ENCODE measurements around the gene KRTDAP. TPM values are rescaled to one million over a fixed set of nuclear protein-coding genes. Genes with fewer than 3 reads are reported as not detected.

The KRTDAP gene
- total and polyA plus RNA-seq, 2 donors (not counting 3 experiments of a cell fraction or from before 2014, with no cell fraction given), result not detected

DNA sequence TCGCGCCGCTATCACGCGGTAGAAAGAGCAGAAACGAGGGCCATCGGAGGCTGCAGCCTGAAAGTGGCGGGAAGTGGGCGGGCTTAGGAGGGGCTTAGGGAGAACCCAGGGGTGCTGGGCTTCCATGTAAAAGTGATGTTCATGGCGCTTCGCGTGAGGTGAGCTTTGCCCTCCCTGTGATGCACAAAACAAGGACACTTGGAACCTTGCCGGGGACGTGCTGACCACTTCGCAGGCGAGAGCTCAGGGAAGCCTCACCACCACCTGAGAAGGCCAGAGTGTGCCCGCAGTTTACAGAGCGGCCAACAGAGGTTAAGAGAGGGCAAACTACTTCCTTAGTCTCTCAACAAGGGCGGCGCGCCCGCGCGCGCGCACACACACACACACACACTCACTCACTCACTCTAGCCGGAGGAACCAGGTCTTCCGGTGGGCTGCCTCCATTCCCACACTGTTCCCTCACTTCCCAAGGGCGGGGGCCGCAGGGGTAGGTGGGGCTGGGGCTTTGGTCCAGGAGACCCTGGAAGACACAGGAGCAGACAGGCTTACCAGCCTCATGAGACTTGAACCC, 43.6 kb upstream of the KRTDAP start:
- peaks cover 11 to 12% of the 10 kb centered on the region in 2 experiments for H3K27me3 ChIP-seq (ENCODE audit: control insufficient read depth in 2 of 2, insufficient read depth in 2 of 2, low read length in 2 of 2)
- DNase-seq (ENCODE audit: low read depth, low spot score), result no peak
- H3K9ac ChIP-seq (replicated peaks; ENCODE audit: extremely low read depth, insufficient read depth, low read length), result no peak overlapping the region
- no peaks in the 10 kb centered on the region for H3K4me1 ChIP-seq (ENCODE audit: control insufficient read depth, extremely low read depth, insufficient read depth, low read length)
- no peaks in the 10 kb centered on the region for H3K9me3 ChIP-seq (replicated peaks; ENCODE audit: control insufficient read depth, insufficient read depth, low read length)
- no peak overlapping the region for H3K4me2 ChIP-seq (ENCODE audit: insufficient read depth, low read length)
- no peak for FAIRE-seq
- H3K36me3 ChIP-seq (ENCODE audit: control insufficient read depth in 2 of 2, extremely low read depth in 1 of 2, insufficient read depth in 2 of 2, low read length in 2 of 2), result no peaks in the 10 kb centered on the region
- ChIA-PET CTCF (no interaction called here), POLR2A (no interaction called here)
- dilution Hi-C loops (cut with MboI; ENCODE audit: extremely low pct_ligation_motif_present, low sequenced_read_pairs) (no loop called here), intact Hi-C loops (cut with micrococcal nuclease) (no loop called here)
- no peaks in the 10 kb centered on the region for H3K79me2 ChIP-seq (ENCODE audit: control insufficient read depth, insufficient read depth, low read length)
- H3K9me1 ChIP-seq (replicated peaks; ENCODE audit: control insufficient read depth, extremely low read depth, insufficient read depth, low read length), result no peaks in the 10 kb centered on the region
- no peaks in the 10 kb centered on the region for H4K20me1 ChIP-seq (replicated peaks; ENCODE audit: control insufficient read depth, extremely low read depth, insufficient read depth, low read length)
- H3K27ac ChIP-seq (ENCODE audit: insufficient read depth, low read depth, low read length), result no peak overlapping the region
- TF ChIP-seq, protein P1, sequence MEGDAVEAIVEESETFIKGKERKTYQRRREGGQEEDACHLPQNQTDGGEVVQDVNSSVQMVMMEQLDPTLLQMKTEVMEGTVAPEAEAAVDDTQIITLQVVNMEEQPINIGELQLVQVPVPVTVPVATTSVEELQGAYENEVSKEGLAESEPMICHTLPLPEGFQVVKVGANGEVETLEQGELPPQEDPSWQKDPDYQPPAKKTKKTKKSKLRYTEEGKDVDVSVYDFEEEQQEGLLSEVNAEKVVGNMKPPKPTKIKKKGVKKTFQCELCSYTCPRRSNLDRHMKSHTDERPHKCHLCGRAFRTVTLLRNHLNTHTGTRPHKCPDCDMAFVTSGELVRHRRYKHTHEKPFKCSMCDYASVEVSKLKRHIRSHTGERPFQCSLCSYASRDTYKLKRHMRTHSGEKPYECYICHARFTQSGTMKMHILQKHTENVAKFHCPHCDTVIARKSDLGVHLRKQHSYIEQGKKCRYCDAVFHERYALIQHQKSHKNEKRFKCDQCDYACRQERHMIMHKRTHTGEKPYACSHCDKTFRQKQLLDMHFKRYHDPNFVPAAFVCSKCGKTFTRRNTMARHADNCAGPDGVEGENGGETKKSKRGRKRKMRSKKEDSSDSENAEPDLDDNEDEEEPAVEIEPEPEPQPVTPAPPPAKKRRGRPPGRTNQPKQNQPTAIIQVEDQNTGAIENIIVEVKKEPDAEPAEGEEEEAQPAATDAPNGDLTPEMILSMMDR (IDR thresholded peaks at IDR 0.05; ENCODE audit: extremely low read depth in 1 of 2, insufficient read depth in 1 of 2, low read depth in 1 of 2, low read length in 2 of 2), result no peak
- TF ChIP-seq FOS (IDR thresholded peaks at IDR 0.05; ENCODE audit: borderline replicate concordance, insufficient read depth, low read length) (no peak), EZH2 (IDR thresholded peaks at IDR 0.05; ENCODE audit: borderline replicate concordance, low read depth, low read length, severe bottlenecking) (no peak), JUN (IDR thresholded peaks at IDR 0.05; ENCODE audit: borderline replicate concordance, insufficient read depth, insufficient read length, low read depth) (no peak), MYC (IDR thresholded peaks at IDR 0.05; ENCODE audit: low read depth, low read length) (no peak), GATA2 (IDR thresholded peaks at IDR 0.05; ENCODE audit: insufficient read depth, insufficient read length, low read depth, low read length) (no peak), POLR2AphosphoS5 (IDR thresholded peaks at IDR 0.05; ENCODE audit: insufficient read depth, low read depth, low read length) (no peak), POLR2A (IDR thresholded peaks at IDR 0.05; ENCODE audit: low read depth, low read length) (no peak)
- TF ChIP-seq, protein P2, sequence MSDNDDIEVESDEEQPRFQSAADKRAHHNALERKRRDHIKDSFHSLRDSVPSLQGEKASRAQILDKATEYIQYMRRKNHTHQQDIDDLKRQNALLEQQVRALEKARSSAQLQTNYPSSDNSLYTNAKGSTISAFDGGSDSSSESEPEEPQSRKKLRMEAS (IDR thresholded peaks at IDR 0.05; ENCODE audit: insufficient read depth, insufficient read length), result no peak
- no peak overlapping the region for H2AFZ ChIP-seq (ENCODE audit: low read depth, low read length)
- no peak overlapping the region for H3K4me3 ChIP-seq (replicated peaks in 1 of 3; ENCODE audit: insufficient read depth in 1 of 3, low read depth in 1 of 3, low read length in 3 of 3)
- no TSS peak for BruUV-seq (replicated peaks)
